Breast epithelium (tissue), 4 donors: ENCODE results near the gene AMBN. TPM values are rescaled to one million over a fixed set of nuclear protein-coding genes. Genes with fewer than 3 reads are reported as not detected.

Experiments used
- DNase-seq, 2 donors: peaks; one replicate each; pipeline ENCODE4 v3.0.0-alpha.2; 2019; ENCODE audit warnings: low spot score in 2 of 2
- H3K27ac ChIP-seq, 2 donors: fragments of 200-600 bp; sonication (generic) in 1 of 2; one replicate each; pipeline ENCODE4 v1.5.1; 2016 to 2019; ENCODE audit warnings: mild to moderate bottlenecking in 1 of 2
- H3K27me3 ChIP-seq, 2 donors: fragments of 200-600 bp; sonication (generic) in 1 of 2; one replicate each; pipeline versions ENCODE4 v1.5.1 to v1.6.0; 2017 to 2019; ENCODE audit warnings: control low read depth in 1 of 2, mild to moderate bottlenecking in 1 of 2
- H3K36me3 ChIP-seq: fragments of 200-600 bp; one replicate; pipeline ENCODE4 v1.5.1; 2019
- H3K4me1 ChIP-seq, 2 donors: fragments of 200-600 bp; sonication (generic); one replicate each; pipeline ENCODE4 v1.5.1; 2016 to 2019; ENCODE audit warnings: control low read depth in 1 of 2
- H3K4me3 ChIP-seq, 3 donors: fragments of 200-600 bp; sonication (generic); 1 replicate in 2 of 3; 2 replicates in 1 of 3; pipeline ENCODE4 v1.5.1; 2016 to 2019; ENCODE audit warnings: mild to moderate bottlenecking in 3 of 3, moderate library complexity in 2 of 3
- H3K9me3 ChIP-seq, 2 donors: fragments of 200-600 bp; sonication (generic) in 1 of 2; one replicate each; pipeline ENCODE4 v1.5.1; 2016 to 2019; ENCODE audit warnings: control low read depth in 1 of 2
- POLR2A ChIP-seq: fragments of 450-650 bp; IDR thresholded peaks from one replicate; pipeline ENCODE4 v1.6.1; 2016; ENCODE audit warnings: antibody characterized with exemption, mild to moderate bottlenecking, moderate library complexity
- POLR2AphosphoS5 ChIP-seq, 3 donors: sonication (generic); formaldehyde crosslinking; IDR thresholded peaks; one replicate each; pipeline ENCODE4 v1.6.1; 2017; ENCODE audit warnings: antibody characterized with exemption in 3 of 3
- intact Hi-C: fragments of 100-400 bp; cut with DNase I; formaldehyde crosslinking; loops from one replicate; pipeline ENCODE4 v1.15.1; 2023; ENCODE audit warnings: low total_unique reads
- total RNA-seq, 3 donors: library from RNA; depleted of rRNA; stranded (reverse); fragments of >200 nt; gene quantifications; one replicate each; pipeline ENCODE4 v1.1.0, GENCODE V29; 2016
- TF ChIP-seq, protein P1 (sequence below), 3 donors: fragments of 450-650 bp; IDR thresholded peaks; one replicate each; pipeline ENCODE4 v1.5.1; 2016 to 2017; ENCODE audit warnings: antibody characterized with exemption in 3 of 3, mild to moderate bottlenecking in 3 of 3, moderate library complexity in 3 of 3

Gene AMBN
- total RNA-seq, 3 donors from 2014 or later: not detected

DNA sequence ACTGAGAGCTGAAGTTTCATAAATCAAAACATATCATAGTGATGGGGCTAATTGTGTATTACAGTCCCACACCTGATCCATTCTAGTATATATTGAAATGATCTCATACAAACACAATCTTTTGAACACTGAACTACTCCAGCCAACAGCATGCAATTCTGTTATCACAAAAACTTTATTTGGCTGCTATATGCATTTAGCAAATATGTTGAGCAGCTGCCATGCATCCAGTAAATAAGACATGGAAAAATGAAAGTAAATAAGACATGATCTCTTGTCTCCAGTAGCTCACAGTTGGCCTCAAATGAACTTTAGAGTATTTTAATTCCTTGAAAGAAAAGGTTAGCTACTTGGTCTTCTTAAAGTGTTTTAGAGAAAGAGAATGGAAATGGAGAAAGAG, 2.1 kb downstream of the AMBN start:
- intact Hi-C loops: no loop called here
- H3K36me3 ChIP-seq: no peaks in the 10 kb centered on the region
- TF ChIP-seq POLR2A (no peak), POLR2AphosphoS5 (IDR thresholded peaks at IDR 0.05) (no peak)

DNA sequence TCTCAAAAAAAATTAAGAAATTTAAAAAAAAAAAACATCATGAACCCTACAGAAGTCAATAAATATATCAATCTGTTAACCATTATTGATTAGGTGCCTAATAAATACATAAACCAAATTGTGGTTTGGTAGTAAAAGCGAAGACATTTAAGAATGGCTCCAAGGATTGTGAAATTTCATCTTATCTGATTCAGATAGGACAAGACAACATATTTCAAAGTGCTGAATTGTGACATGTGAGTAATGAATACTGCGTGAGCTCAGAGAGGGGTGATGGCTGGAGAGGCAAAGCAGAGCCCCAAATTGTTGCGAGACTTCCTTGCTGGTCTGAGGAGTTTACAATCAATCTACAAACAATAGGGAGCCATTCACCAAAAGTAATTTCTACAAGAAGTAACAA, 8.2 kb downstream of the AMBN start:
- intact Hi-C loops: no loop called here
- no peaks in the 10 kb centered on the region for H3K4me1 ChIP-seq
- H3K9me3 ChIP-seq: no peaks in the 10 kb centered on the region
- no peaks in the 10 kb centered on the region for H3K36me3 ChIP-seq
- TF ChIP-seq, protein P1, sequence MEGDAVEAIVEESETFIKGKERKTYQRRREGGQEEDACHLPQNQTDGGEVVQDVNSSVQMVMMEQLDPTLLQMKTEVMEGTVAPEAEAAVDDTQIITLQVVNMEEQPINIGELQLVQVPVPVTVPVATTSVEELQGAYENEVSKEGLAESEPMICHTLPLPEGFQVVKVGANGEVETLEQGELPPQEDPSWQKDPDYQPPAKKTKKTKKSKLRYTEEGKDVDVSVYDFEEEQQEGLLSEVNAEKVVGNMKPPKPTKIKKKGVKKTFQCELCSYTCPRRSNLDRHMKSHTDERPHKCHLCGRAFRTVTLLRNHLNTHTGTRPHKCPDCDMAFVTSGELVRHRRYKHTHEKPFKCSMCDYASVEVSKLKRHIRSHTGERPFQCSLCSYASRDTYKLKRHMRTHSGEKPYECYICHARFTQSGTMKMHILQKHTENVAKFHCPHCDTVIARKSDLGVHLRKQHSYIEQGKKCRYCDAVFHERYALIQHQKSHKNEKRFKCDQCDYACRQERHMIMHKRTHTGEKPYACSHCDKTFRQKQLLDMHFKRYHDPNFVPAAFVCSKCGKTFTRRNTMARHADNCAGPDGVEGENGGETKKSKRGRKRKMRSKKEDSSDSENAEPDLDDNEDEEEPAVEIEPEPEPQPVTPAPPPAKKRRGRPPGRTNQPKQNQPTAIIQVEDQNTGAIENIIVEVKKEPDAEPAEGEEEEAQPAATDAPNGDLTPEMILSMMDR (IDR thresholded peaks at IDR 0.05): no peak
- no peak for TF ChIP-seq POLR2AphosphoS5 (IDR thresholded peaks at IDR 0.05)
- no peak for TF ChIP-seq POLR2A
- DNase-seq: no peak
- no peaks in the 10 kb centered on the region for H3K27me3 ChIP-seq
- no peak overlapping the region for H3K4me3 ChIP-seq
- no peak overlapping the region for H3K27ac ChIP-seq

More for the DNA sequence above, 2.1 kb downstream of the AMBN start:
- H3K4me1 ChIP-seq: no peaks in the 10 kb centered on the region
- H3K27me3 ChIP-seq: no peaks in the 10 kb centered on the region
- H3K9me3 ChIP-seq: no peaks in the 10 kb centered on the region
- no peak for DNase-seq
- no peak overlapping the region for H3K27ac ChIP-seq
- H3K4me3 ChIP-seq: no peak overlapping the region

DNA sequence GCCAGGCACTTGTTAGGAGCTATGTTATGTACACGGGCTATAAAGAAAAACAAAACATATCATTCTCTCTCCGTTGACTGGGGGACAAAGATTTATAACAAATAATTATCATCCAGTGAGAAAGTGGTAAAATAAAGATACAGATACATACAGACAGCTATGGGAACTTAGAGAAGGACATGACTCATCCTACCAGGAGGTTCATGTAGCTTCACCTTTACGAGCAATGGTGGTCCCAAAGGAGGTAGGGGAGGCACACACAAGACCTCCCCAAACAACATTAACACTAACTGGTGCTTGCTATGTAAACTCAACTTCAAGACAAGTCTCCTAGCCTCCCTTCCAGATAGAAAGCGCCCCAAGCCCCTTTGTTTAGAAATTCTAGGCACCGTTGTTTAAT, 8.9 kb downstream of the AMBN start:
- TF ChIP-seq POLR2A (no peak), POLR2AphosphoS5 (IDR thresholded peaks at IDR 0.05) (no peak)
- TF ChIP-seq, protein P1 (IDR thresholded peaks at IDR 0.05): no peak

DNA sequence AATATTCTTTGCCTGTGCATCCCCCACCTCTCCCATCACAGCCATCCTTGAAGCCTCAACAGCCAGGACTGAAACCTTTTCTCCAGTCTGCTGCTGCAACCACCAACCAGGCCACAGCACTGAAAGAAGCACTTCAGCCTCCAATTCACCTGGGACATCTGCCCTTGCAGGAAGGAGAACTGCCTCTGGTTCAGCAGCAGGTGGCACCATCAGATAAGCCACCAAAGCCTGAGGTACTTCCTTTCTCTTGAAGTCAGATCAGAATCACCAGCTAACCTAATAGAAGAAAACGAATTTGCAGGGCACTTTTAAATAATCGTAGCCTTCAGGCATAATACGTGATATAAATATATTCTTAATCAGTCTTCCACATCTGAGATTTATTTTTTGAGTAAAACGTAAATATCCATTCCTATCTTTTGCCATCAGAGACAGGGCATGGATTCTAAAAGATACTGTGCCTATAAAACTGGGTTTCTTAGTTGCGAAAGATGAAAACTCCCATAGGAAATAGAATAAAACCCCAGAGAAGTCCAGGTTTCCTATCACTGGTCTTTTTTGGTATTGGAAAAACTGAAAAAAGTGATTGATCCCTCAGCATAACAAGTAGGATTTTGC, 9.5 kb downstream of the AMBN start:
- no peak overlapping the region for H3K27ac ChIP-seq
- H3K36me3 ChIP-seq: no peaks in the 10 kb centered on the region
- no peak for DNase-seq
- no peak overlapping the region for H3K4me3 ChIP-seq
- H3K27me3 ChIP-seq: no peaks in the 10 kb centered on the region
- H3K9me3 ChIP-seq: no peaks in the 10 kb centered on the region
- H3K4me1 ChIP-seq: no peaks in the 10 kb centered on the region
- TF ChIP-seq, protein P1 (IDR thresholded peaks at IDR 0.05): peak in 2 of 3 donors; percentile 34 to 51
- TF ChIP-seq POLR2AphosphoS5 (IDR thresholded peaks at IDR 0.05) (no peak), POLR2A (no peak)
- intact Hi-C loops: no loop called here

More for the DNA sequence above, 8.9 kb downstream of the AMBN start:
- Histone ChIP-seq H3K27me3 (no peaks in the 10 kb centered on the region), H3K36me3 (no peaks in the 10 kb centered on the region), H3K4me1 (no peaks in the 10 kb centered on the region), H3K4me3 (no peak overlapping the region), H3K9me3 (no peaks in the 10 kb centered on the region), H3K27ac (no peak overlapping the region)
- DNase-seq: no peak
- intact Hi-C loops: no loop called here

DNA sequence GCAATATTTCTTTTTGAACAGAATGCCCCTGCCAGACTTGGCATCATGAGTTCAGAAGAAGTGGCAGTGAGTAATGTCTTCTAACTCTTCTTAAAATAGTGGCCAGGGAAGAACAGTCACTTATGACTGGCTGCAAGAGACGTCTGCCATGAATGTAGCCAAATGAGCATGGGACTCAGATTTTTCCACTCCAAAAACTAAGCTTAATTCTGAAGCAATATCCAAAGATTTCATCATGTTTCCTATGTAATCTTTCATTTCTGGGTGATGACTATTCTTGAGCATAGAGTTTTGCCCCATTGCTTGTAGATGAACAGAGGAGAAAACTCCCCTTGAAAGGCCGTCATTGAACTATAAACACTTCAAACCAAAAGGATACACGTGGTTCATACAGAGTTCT, 11.8 kb downstream of the AMBN start:
- Histone ChIP-seq H3K27ac (no peak overlapping the region), H3K27me3 (no peaks in the 10 kb centered on the region), H3K36me3 (no peaks in the 10 kb centered on the region), H3K4me3 (no peak overlapping the region), H3K4me1 (no peaks in the 10 kb centered on the region), H3K9me3 (no peaks in the 10 kb centered on the region)
- intact Hi-C loops: no loop called here
- TF ChIP-seq POLR2AphosphoS5 (IDR thresholded peaks at IDR 0.05): no peak
- TF ChIP-seq, protein P1 (IDR thresholded peaks at IDR 0.05): no peak
- TF ChIP-seq POLR2A: no peak
- no peak for DNase-seq
